ENCODE data around the gene RASGRF2. TPM values are rescaled to one million over a fixed set of nuclear protein-coding genes. Genes with fewer than 3 reads are reported as not detected.
"Not testable (repeated sequence)": the region's sequence is repeated elsewhere in the genome, so short reads cannot be mapped to it uniquely, and the experiment has no call there.

The RASGRF2 gene
- total RNA-seq, 5 donors from 2014 or later (not counting 1 experiment from before 2014, with no cell fraction given): 25.2 to 53.0 (median 27.0) TPM

- Mint-ChIP-seq H3K9me3 (no peaks in the 10 kb centered on the region), H3K4me1 (peaks cover 86 to 89% (median 89%) of the 10 kb centered on the region in 3 donors), H3K27me3 (no peaks in the 10 kb centered on the region), H3K27ac (no peak overlapping the region), H3K36me3 (peaks cover 6% of the 10 kb centered on the region), H3K4me3 (peak overlapping the region in 1 of 3 donors; percentile 36)
- Histone ChIP-seq H3K4me3 (ENCODE audit: control insufficient read depth in 1 of 2, extremely low read depth in 1 of 2, low read length in 1 of 2) (no peak overlapping the region), H3K4me1 (ENCODE audit: control insufficient read depth in 1 of 2, extremely low read depth in 1 of 2, insufficient read depth in 2 of 2, low read length in 2 of 2) (peaks cover 8 to 37% of the 10 kb centered on the region in 2 experiments), H3K27ac (ENCODE audit: low read length) (no peak overlapping the region), H3K36me3 (ENCODE audit: control insufficient read depth in 2 of 2, extremely low read depth in 1 of 2, insufficient read depth in 1 of 2, low read length in 1 of 2) (no peaks in the 10 kb centered on the region), H3K27me3 (replicated peaks in 1 of 2; ENCODE audit: control insufficient read depth in 2 of 2, extremely low read depth in 1 of 2, insufficient read depth in 2 of 2, low read length in 1 of 2) (no peaks in the 10 kb centered on the region), H3K9me3 (no peaks in the 10 kb centered on the region)
- ATAC-seq (replicated peaks in 1 of 4): no peak
- CTCF ChIA-PET: interaction anchor here in 1 of 2 donors (1.2 kb wide), 1 partner anchor 15 kb away, joined by 3 read pairs; no protein-coding TSS in a partner anchor
- POLR2A ChIA-PET: no interaction called here
- DNase-seq: no peak
- WGBS (ENCODE audit: insufficient coverage): 100% methylated on average over 3 of the region's 5 CpGs
These were observed 62.5 kb downstream of the RASGRF2 start for GRCh38 chr5:81022688-81023084.

DNA sequence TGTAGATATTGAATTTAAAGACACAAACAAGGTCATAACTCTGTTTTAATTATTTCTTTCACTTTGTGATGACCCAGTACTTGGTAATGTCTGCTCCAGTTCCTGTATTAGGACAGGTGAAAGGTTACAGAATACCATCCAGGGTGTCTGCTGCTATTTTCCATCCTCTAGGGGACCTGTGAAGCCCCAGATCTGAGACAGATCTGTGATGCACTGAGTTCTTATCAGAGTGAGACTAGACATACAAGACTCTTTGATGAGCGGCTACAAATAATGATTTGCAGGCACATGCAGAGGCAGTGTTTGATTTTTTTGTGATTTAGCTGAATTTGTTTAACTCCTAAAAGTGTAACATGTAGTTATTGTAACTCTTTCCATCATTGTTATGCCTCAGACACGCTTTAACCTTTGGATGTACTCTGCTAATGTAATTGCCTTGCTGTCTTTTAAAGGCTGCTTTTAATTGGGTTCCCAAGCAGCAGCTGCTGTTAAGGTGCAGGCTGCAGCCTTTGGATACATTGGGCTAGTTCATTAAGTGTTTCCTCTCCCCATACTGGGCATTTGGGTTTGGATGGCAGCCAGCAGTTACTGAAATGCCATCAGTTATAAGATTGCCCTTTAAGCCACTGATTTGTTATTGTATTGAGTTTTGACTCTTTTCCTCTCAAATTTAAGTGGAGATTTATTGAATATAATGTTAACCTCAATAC, 63.3 kb downstream of the RASGRF2 start:
- DNase-seq (no peak), ATAC-seq (replicated peaks in 1 of 4) (peak in 2 of 4 experiments; percentile 37 to 65)
- POLR2A ChIA-PET: interaction anchor here in 1 of 2 donors (0.6 kb wide), 1 partner anchor 53 kb away, joined by 3 read pairs; no protein-coding TSS in a partner anchor
- H3K27ac ChIP-seq (ENCODE audit: low read length): no peak overlapping the region
- peaks cover 8 to 33% of the 10 kb centered on the region in 2 experiments for H3K4me1 ChIP-seq (ENCODE audit: control insufficient read depth in 1 of 2, extremely low read depth in 1 of 2, insufficient read depth in 2 of 2, low read length in 2 of 2)
- peaks cover 9% of the 10 kb centered on the region for H3K36me3 Mint-ChIP-seq
- no peaks in the 10 kb centered on the region for H3K27me3 ChIP-seq (replicated peaks in 1 of 2; ENCODE audit: control insufficient read depth in 2 of 2, extremely low read depth in 1 of 2, insufficient read depth in 2 of 2, low read length in 1 of 2)
- H3K27ac Mint-ChIP-seq: peak overlapping the region; percentile 30 to 64
- no peaks in the 10 kb centered on the region for H3K9me3 ChIP-seq
- H3K36me3 ChIP-seq (ENCODE audit: control insufficient read depth in 2 of 2, extremely low read depth in 1 of 2, insufficient read depth in 1 of 2, low read length in 1 of 2): no peaks in the 10 kb centered on the region
- peak overlapping the region in 1 of 3 donors; percentile 36 for H3K4me3 Mint-ChIP-seq
- peaks cover 81 to 89% (median 84%) of the 10 kb centered on the region in 3 donors for H3K4me1 Mint-ChIP-seq
- H3K27me3 Mint-ChIP-seq: no peaks in the 10 kb centered on the region
- no peak overlapping the region for H3K4me3 ChIP-seq (ENCODE audit: control insufficient read depth in 1 of 2, extremely low read depth in 1 of 2, low read length in 1 of 2)
- H3K9me3 Mint-ChIP-seq: no peaks in the 10 kb centered on the region
- CTCF ChIA-PET: interaction anchor here in 1 of 2 donors (0.7 to 1.2 kb wide), 2 partner anchors 16 to 92 kb away, joined by 3 to 5 read pairs; no protein-coding TSS in a partner anchor
- no CpG with 5 or more reads among the region's 2 CpGs for WGBS (ENCODE audit: insufficient coverage)

- peaks cover 20% of the 10 kb centered on the region for H3K36me3 Mint-ChIP-seq
- H3K27ac Mint-ChIP-seq: no peak overlapping the region
These were observed 67.4 kb downstream of the RASGRF2 start for GRCh38 chr5:81027481-81028058.

DNA sequence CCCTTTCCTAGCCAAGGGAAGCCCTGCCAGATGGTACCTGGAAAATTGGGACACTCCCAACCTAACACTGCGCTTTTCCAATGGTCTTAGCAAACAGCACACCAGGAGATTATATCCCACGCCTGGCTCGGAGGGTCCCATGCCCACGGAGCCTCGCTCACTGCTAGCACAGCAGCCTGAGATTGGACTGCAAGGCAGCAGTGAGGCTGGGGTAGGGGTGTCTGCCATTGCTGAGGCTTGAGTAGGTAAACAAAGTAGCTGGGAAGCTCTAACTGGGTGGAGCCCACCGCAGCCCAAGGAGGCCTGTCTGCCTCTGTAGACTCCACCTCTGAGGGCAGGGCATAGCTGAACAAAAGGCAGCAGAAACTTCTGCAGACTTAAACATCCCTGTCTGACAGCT, 68.7 kb downstream of the RASGRF2 start:
- CTCF ChIA-PET: interaction anchor here in 1 of 2 donors (0.6 kb wide), 1 partner anchor 811 kb away, joined by 3 read pairs; no protein-coding TSS in a partner anchor
- H3K27ac Mint-ChIP-seq; POLR2A ChIA-PET; H3K9me3 ChIP-seq; H3K27ac ChIP-seq (ENCODE audit: low read length); ATAC-seq (replicated peaks in 1 of 4); H3K27me3 ChIP-seq (replicated peaks in 1 of 2; ENCODE audit: control insufficient read depth in 2 of 2, extremely low read depth in 1 of 2, insufficient read depth in 2 of 2, low read length in 1 of 2); H3K27me3 Mint-ChIP-seq; H3K4me3 ChIP-seq (ENCODE audit: control insufficient read depth in 1 of 2, extremely low read depth in 1 of 2, low read length in 1 of 2); DNase-seq; H3K36me3 ChIP-seq (ENCODE audit: control insufficient read depth in 2 of 2, extremely low read depth in 1 of 2, insufficient read depth in 1 of 2, low read length in 1 of 2): not testable (repeated sequence)
- Mint-ChIP-seq H3K9me3 (peaks cover 3 to 18% (median 5%) of the 10 kb centered on the region in 3 donors), H3K4me3 (peak overlapping the region in 1 of 3 donors; percentile 4), H3K36me3 (peaks cover 20% of the 10 kb centered on the region), H3K4me1 (peaks cover 46 to 58% (median 51%) of the 10 kb centered on the region in 3 donors)
- WGBS (ENCODE audit: insufficient coverage): 87% methylated on average over 3 of the region's 6 CpGs
- H3K4me1 ChIP-seq (ENCODE audit: control insufficient read depth in 1 of 2, extremely low read depth in 1 of 2, insufficient read depth in 2 of 2, low read length in 2 of 2): peaks cover 0 to 17% of the 10 kb centered on the region in 2 experiments

More at GRCh38 chr5:81027481-81028058, 67.4 kb downstream of the RASGRF2 start:
- no peak overlapping the region for H3K4me3 Mint-ChIP-seq
- Histone ChIP-seq H3K9me3 (no peaks in the 10 kb centered on the region), H3K27me3 (replicated peaks in 1 of 2; ENCODE audit: control insufficient read depth in 2 of 2, extremely low read depth in 1 of 2, insufficient read depth in 2 of 2, low read length in 1 of 2) (no peaks in the 10 kb centered on the region), H3K4me1 (ENCODE audit: control insufficient read depth in 1 of 2, extremely low read depth in 1 of 2, insufficient read depth in 2 of 2, low read length in 2 of 2) (peaks cover 3 to 20% of the 10 kb centered on the region in 2 experiments), H3K27ac (ENCODE audit: low read length) (no peak overlapping the region), H3K36me3 (ENCODE audit: control insufficient read depth in 2 of 2, extremely low read depth in 1 of 2, insufficient read depth in 1 of 2, low read length in 1 of 2) (no peaks in the 10 kb centered on the region), H3K4me3 (ENCODE audit: control insufficient read depth in 1 of 2, extremely low read depth in 1 of 2, low read length in 1 of 2) (no peak overlapping the region)
- peaks cover 3 to 18% (median 5%) of the 10 kb centered on the region in 3 donors for H3K9me3 Mint-ChIP-seq
- ChIA-PET CTCF (no interaction called here), POLR2A (interaction anchor here in 1 of 2 donors (0.5 kb wide), 1 partner anchor 17 kb away, joined by 4 read pairs; no protein-coding TSS in a partner anchor)
- no peaks in the 10 kb centered on the region for H3K27me3 Mint-ChIP-seq
- 83% methylated on average over 4 of the region's 5 CpGs for WGBS (ENCODE audit: insufficient coverage)
- no peak for ATAC-seq (replicated peaks in 1 of 4)
- DNase-seq: no peak
- peaks cover 59 to 71% (median 61%) of the 10 kb centered on the region in 3 donors for H3K4me1 Mint-ChIP-seq

- ATAC-seq (replicated peaks in 1 of 4); H3K36me3 ChIP-seq (ENCODE audit: control insufficient read depth in 2 of 2, extremely low read depth in 1 of 2, insufficient read depth in 1 of 2, low read length in 1 of 2); H3K9me3 ChIP-seq; DNase-seq; H3K27me3 ChIP-seq (replicated peaks in 1 of 2; ENCODE audit: control insufficient read depth in 2 of 2, extremely low read depth in 1 of 2, insufficient read depth in 2 of 2, low read length in 1 of 2); H3K27me3 Mint-ChIP-seq; H3K4me3 ChIP-seq (ENCODE audit: control insufficient read depth in 1 of 2, extremely low read depth in 1 of 2, low read length in 1 of 2); CTCF ChIA-PET; H3K27ac ChIP-seq (ENCODE audit: low read length); POLR2A ChIA-PET: not testable (repeated sequence)
- peaks cover 0 to 16% of the 10 kb centered on the region in 2 experiments for H3K4me1 ChIP-seq (ENCODE audit: control insufficient read depth in 1 of 2, extremely low read depth in 1 of 2, insufficient read depth in 2 of 2, low read length in 2 of 2)
- H3K36me3 Mint-ChIP-seq: peaks cover 20% of the 10 kb centered on the region
- H3K9me3 Mint-ChIP-seq: peaks cover 3 to 18% (median 5%) of the 10 kb centered on the region in 3 donors
- H3K27ac Mint-ChIP-seq: peak overlapping the region in 1 of 2 donors; percentile 12
- peak overlapping the region in 1 of 3 donors; percentile 4 for H3K4me3 Mint-ChIP-seq
- WGBS (ENCODE audit: insufficient coverage): 100% methylated on average over 1 of the region's 4 CpGs
- H3K4me1 Mint-ChIP-seq: peaks cover 41 to 54% (median 49%) of the 10 kb centered on the region in 3 donors
These were observed 69.6 kb downstream of the RASGRF2 start for GRCh38 chr5:81029736-81030135.

GRCh38 chr5:81030236-81031034, 70.3 kb downstream of the RASGRF2 start:
- H3K27ac Mint-ChIP-seq; ATAC-seq (replicated peaks in 1 of 4); H3K4me3 ChIP-seq (ENCODE audit: control insufficient read depth in 1 of 2, extremely low read depth in 1 of 2, low read length in 1 of 2); H3K27me3 ChIP-seq (replicated peaks in 1 of 2; ENCODE audit: control insufficient read depth in 2 of 2, extremely low read depth in 1 of 2, insufficient read depth in 2 of 2, low read length in 1 of 2); H3K36me3 ChIP-seq (ENCODE audit: control insufficient read depth in 2 of 2, extremely low read depth in 1 of 2, insufficient read depth in 1 of 2, low read length in 1 of 2); H3K27ac ChIP-seq (ENCODE audit: low read length); H3K9me3 ChIP-seq; CTCF ChIA-PET; H3K4me1 ChIP-seq (ENCODE audit: control insufficient read depth in 1 of 2, extremely low read depth in 1 of 2, insufficient read depth in 2 of 2, low read length in 2 of 2); H3K4me3 Mint-ChIP-seq; POLR2A ChIA-PET; DNase-seq; H3K27me3 Mint-ChIP-seq: not testable (repeated sequence)
- Mint-ChIP-seq H3K4me1 (peaks cover 34 to 47% (median 42%) of the 10 kb centered on the region in 3 donors), H3K9me3 (peaks cover 3 to 18% (median 6%) of the 10 kb centered on the region in 3 donors), H3K36me3 (peaks cover 20% of the 10 kb centered on the region)
- no CpG with 5 or more reads among the region's 3 CpGs for WGBS (ENCODE audit: insufficient coverage)
